ENCODE results near the gene TTC5.

GRCh38 chr14:20343862-20344220 lies 38.1 kb upstream of the TTC5 start:
- TF ChIP-seq CTCF (IDR thresholded peaks at IDR 0.05) (no peak), ZFX (IDR thresholded peaks at IDR 0.05; ENCODE audit: borderline replicate concordance) (no peak)

All from 22Rv1 (cell line).